Measurements from ENCODE around the gene APPL2.

DNA sequence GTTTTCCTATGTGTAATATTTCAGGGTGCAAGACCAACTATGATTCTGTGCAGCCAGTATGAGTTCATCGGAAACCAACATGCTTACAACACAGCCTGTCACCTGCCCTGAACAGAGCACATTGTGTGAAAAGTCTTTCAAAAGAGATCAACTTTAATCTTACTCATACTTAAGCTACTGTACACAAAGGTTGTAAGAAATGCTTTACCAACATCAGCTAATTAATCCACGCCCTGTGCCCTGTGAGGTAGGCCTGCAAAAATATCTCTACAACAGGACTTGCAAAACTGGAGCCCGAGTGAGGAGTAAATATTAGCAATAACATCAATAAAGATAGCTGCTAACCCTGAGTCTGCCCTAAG lies 15.1 kb downstream of the APPL2 start:
- TF ChIP-seq, protein P1, sequence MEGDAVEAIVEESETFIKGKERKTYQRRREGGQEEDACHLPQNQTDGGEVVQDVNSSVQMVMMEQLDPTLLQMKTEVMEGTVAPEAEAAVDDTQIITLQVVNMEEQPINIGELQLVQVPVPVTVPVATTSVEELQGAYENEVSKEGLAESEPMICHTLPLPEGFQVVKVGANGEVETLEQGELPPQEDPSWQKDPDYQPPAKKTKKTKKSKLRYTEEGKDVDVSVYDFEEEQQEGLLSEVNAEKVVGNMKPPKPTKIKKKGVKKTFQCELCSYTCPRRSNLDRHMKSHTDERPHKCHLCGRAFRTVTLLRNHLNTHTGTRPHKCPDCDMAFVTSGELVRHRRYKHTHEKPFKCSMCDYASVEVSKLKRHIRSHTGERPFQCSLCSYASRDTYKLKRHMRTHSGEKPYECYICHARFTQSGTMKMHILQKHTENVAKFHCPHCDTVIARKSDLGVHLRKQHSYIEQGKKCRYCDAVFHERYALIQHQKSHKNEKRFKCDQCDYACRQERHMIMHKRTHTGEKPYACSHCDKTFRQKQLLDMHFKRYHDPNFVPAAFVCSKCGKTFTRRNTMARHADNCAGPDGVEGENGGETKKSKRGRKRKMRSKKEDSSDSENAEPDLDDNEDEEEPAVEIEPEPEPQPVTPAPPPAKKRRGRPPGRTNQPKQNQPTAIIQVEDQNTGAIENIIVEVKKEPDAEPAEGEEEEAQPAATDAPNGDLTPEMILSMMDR (IDR thresholded peaks at IDR 0.05): no peak
- no peak for TF ChIP-seq POLR2AphosphoS5 (IDR thresholded peaks at IDR 0.05)
- no peak for TF ChIP-seq POLR2A (IDR thresholded peaks at IDR 0.05)
- no peak for TF ChIP-seq EP300 (IDR thresholded peaks at IDR 0.05; ENCODE audit: low read depth)

Measured in transverse colon (tissue), 4 donors.